Stimulated activated CD4-positive, alpha-beta T cell treated with anti-CD3 and anti-CD28 coated beads, TNF-alpha, amount 100 ng/mL, for 24 hours (primary cell): ENCODE measurements around the gene MAPT.
"Not testable (repeated sequence)": the region's sequence is repeated elsewhere in the genome, so short reads cannot be mapped to it uniquely, and the experiment has no call there.

Source experiments
- DNase-seq, 3 experiments: peaks; one replicate each; pipeline ENCODE4 v3.0.0-alpha.2; 2020; ENCODE audit warnings: low read depth in 3 of 3

Gene MAPT

GRCh38 chr17:45952814-45953320 lies 58.5 kb downstream of the MAPT start:
- DNase-seq = no peak

- DNase-seq = no peak
Measured at GRCh38 chr17:45953561-45953960, 59.2 kb downstream of the MAPT start.

- no peak for DNase-seq
Measured at GRCh38 chr17:45954914-45955313, 60.6 kb downstream of the MAPT start.

- no peak for DNase-seq
Measured at GRCh38 chr17:45955326-45955725, 61.0 kb downstream of the MAPT start.

- no peak for DNase-seq
Measured at GRCh38 chr17:45956090-45956489, 61.7 kb downstream of the MAPT start.

- not testable (repeated sequence) for DNase-seq
Measured at GRCh38 chr17:45956746-45957145, 62.4 kb downstream of the MAPT start.

GRCh38 chr17:45958307-45958706 lies 64.0 kb downstream of the MAPT start:
- no peak for DNase-seq

GRCh38 chr17:45958994-45959665 lies 64.8 kb downstream of the MAPT start:
- no peak for DNase-seq

GRCh38 chr17:45960311-45960710 lies 66.0 kb downstream of the MAPT start:
- DNase-seq = no peak

GRCh38 chr17:45961206-45961605 lies 66.9 kb downstream of the MAPT start:
- no peak for DNase-seq

- no peak for DNase-seq
Measured at GRCh38 chr17:45962221-45962972, 68.0 kb downstream of the MAPT start.

GRCh38 chr17:45963283-45963682 lies 68.9 kb downstream of the MAPT start:
- no peak for DNase-seq

GRCh38 chr17:45963889-45964288 lies 69.5 kb downstream of the MAPT start:
- DNase-seq = no peak

- DNase-seq = no peak
Measured at GRCh38 chr17:45964634-45965033, 70.3 kb downstream of the MAPT start.

GRCh38 chr17:45965812-45966211 lies 71.5 kb downstream of the MAPT start:
- DNase-seq = no peak

- DNase-seq = no peak
Measured at GRCh38 chr17:45966606-45967280, 72.4 kb downstream of the MAPT start.

GRCh38 chr17:45967378-45967777 lies 73.0 kb downstream of the MAPT start:
- DNase-seq = no peak

- no peak for DNase-seq
Measured at GRCh38 chr17:45968732-45969131, 74.4 kb downstream of the MAPT start.

GRCh38 chr17:45969726-45970125 lies 75.4 kb downstream of the MAPT start:
- DNase-seq = no peak

GRCh38 chr17:45970659-45971058 lies 76.3 kb downstream of the MAPT start:
- no peak for DNase-seq

- no peak for DNase-seq
Measured at GRCh38 chr17:45971698-45972141, 77.4 kb downstream of the MAPT start.

GRCh38 chr17:45972531-45972930 lies 78.2 kb downstream of the MAPT start:
- no peak for DNase-seq
